HepG2 (cell line): ENCODE data around the gene FAM163A.

Experiments
- BRCA1 ChIP-seq: sonication (generic); formaldehyde crosslinking; IDR thresholded peaks from 2 replicates; pipeline ENCODE4 v1.4.0; 2020; ENCODE audit warnings: missing genetic modification reagents
- EZH2 ChIP-seq: conservative IDR thresholded peaks from 2 replicates; pipeline ENCODE4 v1.6.1; 2012; ENCODE audit warnings: mild to moderate bottlenecking, low read depth, low read length, moderate library complexity
- JUNB ChIP-seq: sonication (generic); formaldehyde crosslinking; IDR thresholded peaks from 2 replicates; pipeline ENCODE4 v1.8.0; 2022; ENCODE audit warnings: missing genetic modification reagents, mild to moderate bottlenecking, borderline replicate concordance
- MXI1 ChIP-seq: IDR thresholded peaks from 3 replicates; pipeline ENCODE4 v1.6.1; 2012; ENCODE audit warnings: low read depth, low read length, inconsistent platforms, borderline replicate concordance
- POLR2AphosphoS5 ChIP-seq: IDR thresholded peaks from 2 replicates; pipeline ENCODE4 v1.6.1; 2012; ENCODE audit warnings: low read depth, low read length
- ZNF24 ChIP-seq: fragments of 450-650 bp; IDR thresholded peaks from 2 replicates; pipeline ENCODE4 v1.6.1; 2017; ENCODE audit warnings: antibody characterized with exemption, mild to moderate bottlenecking
- ZNF558 ChIP-seq: sonication (generic); formaldehyde crosslinking; IDR thresholded peaks from 2 replicates; pipeline ENCODE4 v1.9.0; 2022; ENCODE audit warnings: mild to moderate bottlenecking, missing genetic modification reagents, borderline replicate concordance
- TF ChIP-seq, protein P1 (sequence below): sonication (generic); formaldehyde crosslinking; IDR thresholded peaks from 2 replicates; pipeline ENCODE4 v1.5.0; 2020; ENCODE audit warnings: mild to moderate bottlenecking, missing genetic modification reagents, moderate library complexity
- TF ChIP-seq, protein P2 (sequence below): sonication (generic); formaldehyde crosslinking; IDR thresholded peaks from 2 replicates; pipeline ENCODE4 v1.4.0; 2020; ENCODE audit warnings: missing genetic modification reagents
- TF ChIP-seq, protein P3 (sequence below): sonication (generic); formaldehyde crosslinking; IDR thresholded peaks from 2 replicates; pipeline ENCODE4 v1.4.0; 2020; ENCODE audit warnings: missing genetic modification reagents, borderline replicate concordance

DNA sequence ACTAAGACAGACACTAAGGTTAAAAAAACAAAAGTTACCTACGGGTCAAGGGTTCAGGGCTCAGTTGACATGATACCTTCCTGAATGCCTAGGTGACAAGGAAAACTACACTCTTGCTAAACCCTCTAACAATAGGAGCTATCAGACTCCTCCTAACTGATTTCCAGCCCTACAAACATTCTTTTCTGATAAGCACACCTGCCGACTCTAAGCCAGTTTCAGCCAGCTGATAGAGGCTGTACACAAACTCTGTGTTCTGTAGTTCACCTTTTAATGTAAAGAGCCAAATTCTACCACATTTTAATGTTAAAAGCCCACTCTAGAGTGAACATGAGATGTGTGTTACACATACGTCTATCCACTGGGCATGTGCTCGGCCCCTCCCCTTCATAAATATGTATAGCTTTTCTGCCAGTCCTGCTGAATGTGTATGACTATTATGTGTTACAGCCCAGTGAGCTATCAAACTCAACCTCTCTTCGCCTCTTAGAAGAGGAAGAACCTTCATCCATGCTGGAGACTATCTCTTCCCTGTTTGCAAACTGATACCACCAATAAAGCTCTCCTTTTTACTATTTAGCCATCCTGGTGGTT lies 40.0 kb upstream of the FAM163A start:
- TF ChIP-seq, protein P1, sequence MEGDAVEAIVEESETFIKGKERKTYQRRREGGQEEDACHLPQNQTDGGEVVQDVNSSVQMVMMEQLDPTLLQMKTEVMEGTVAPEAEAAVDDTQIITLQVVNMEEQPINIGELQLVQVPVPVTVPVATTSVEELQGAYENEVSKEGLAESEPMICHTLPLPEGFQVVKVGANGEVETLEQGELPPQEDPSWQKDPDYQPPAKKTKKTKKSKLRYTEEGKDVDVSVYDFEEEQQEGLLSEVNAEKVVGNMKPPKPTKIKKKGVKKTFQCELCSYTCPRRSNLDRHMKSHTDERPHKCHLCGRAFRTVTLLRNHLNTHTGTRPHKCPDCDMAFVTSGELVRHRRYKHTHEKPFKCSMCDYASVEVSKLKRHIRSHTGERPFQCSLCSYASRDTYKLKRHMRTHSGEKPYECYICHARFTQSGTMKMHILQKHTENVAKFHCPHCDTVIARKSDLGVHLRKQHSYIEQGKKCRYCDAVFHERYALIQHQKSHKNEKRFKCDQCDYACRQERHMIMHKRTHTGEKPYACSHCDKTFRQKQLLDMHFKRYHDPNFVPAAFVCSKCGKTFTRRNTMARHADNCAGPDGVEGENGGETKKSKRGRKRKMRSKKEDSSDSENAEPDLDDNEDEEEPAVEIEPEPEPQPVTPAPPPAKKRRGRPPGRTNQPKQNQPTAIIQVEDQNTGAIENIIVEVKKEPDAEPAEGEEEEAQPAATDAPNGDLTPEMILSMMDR (CRISPR knock-in tag), result no peak
- TF ChIP-seq, protein P2, sequence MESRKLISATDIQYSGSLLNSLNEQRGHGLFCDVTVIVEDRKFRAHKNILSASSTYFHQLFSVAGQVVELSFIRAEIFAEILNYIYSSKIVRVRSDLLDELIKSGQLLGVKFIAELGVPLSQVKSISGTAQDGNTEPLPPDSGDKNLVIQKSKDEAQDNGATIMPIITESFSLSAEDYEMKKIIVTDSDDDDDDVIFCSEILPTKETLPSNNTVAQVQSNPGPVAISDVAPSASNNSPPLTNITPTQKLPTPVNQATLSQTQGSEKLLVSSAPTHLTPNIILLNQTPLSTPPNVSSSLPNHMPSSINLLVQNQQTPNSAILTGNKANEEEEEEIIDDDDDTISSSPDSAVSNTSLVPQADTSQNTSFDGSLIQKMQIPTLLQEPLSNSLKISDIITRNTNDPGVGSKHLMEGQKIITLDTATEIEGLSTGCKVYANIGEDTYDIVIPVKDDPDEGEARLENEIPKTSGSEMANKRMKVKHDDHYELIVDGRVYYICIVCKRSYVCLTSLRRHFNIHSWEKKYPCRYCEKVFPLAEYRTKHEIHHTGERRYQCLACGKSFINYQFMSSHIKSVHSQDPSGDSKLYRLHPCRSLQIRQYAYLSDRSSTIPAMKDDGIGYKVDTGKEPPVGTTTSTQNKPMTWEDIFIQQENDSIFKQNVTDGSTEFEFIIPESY (CRISPR knock-in tag), result no peak
- TF ChIP-seq MXI1 (no peak), EZH2 (no peak), POLR2AphosphoS5 (no peak), BRCA1 (CRISPR knock-in tag) (no peak), JUNB (CRISPR knock-in tag) (no peak), ZNF24 (no peak), ZNF558 (no peak)
- TF ChIP-seq, protein P3, sequence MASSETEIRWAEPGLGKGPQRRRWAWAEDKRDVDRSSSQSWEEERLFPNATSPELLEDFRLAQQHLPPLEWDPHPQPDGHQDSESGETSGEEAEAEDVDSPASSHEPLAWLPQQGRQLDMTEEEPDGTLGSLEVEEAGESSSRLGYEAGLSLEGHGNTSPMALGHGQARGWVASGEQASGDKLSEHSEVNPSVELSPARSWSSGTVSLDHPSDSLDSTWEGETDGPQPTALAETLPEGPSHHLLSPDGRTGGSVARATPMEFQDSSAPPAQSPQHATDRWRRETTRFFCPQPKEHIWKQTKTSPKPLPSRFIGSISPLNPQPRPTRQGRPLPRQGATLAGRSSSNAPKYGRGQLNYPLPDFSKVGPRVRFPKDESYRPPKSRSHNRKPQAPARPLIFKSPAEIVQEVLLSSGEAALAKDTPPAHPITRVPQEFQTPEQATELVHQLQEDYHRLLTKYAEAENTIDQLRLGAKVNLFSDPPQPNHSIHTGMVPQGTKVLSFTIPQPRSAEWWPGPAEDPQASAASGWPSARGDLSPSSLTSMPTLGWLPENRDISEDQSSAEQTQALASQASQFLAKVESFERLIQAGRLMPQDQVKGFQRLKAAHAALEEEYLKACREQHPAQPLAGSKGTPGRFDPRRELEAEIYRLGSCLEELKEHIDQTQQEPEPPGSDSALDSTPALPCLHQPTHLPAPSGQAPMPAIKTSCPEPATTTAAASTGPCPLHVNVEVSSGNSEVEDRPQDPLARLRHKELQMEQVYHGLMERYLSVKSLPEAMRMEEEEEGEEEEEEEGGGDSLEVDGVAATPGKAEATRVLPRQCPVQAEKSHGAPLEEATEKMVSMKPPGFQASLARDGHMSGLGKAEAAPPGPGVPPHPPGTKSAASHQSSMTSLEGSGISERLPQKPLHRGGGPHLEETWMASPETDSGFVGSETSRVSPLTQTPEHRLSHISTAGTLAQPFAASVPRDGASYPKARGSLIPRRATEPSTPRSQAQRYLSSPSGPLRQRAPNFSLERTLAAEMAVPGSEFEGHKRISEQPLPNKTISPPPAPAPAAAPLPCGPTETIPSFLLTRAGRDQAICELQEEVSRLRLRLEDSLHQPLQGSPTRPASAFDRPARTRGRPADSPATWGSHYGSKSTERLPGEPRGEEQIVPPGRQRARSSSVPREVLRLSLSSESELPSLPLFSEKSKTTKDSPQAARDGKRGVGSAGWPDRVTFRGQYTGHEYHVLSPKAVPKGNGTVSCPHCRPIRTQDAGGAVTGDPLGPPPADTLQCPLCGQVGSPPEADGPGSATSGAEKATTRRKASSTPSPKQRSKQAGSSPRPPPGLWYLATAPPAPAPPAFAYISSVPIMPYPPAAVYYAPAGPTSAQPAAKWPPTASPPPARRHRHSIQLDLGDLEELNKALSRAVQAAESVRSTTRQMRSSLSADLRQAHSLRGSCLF (CRISPR knock-in tag), result no peak
